Type B pancreatic cell (in vitro differentiated cells): ENCODE measurements around the gene HNRNPAB. TPM values are rescaled to one million over a fixed set of nuclear protein-coding genes. Genes with fewer than 3 reads are reported as not detected.
"Not testable (repeated sequence)": the region's sequence is repeated elsewhere in the genome, so short reads cannot be mapped to it uniquely, and the experiment has no call there.

Source experiments
- DNase-seq: peaks from one replicate; pipeline ENCODE4 v3.0.0; 2021; ENCODE audit warnings: mixed read lengths; ENCODE audit not compliant: unreplicated experiment; ENCODE audit errors: extremely low spot score
- H3K27ac Mint-ChIP-seq: 2 replicates; pipeline ENCODE4 v1.8.0; 2021; ENCODE audit warnings: mild to moderate bottlenecking, mixed read lengths
- H3K27me3 Mint-ChIP-seq: 2 replicates; pipeline ENCODE4 v1.8.0; 2021; ENCODE audit warnings: mixed read lengths
- H3K36me3 Mint-ChIP-seq: 2 replicates; pipeline ENCODE4 v1.8.0; 2021; ENCODE audit warnings: mixed read lengths
- H3K4me1 Mint-ChIP-seq: one replicate; pipeline ENCODE4 v1.8.0; 2021; ENCODE audit warnings: mixed read lengths; ENCODE audit not compliant: unreplicated experiment
- H3K4me3 Mint-ChIP-seq: 2 replicates; pipeline ENCODE4 v1.8.0; 2021; ENCODE audit warnings: mild to moderate bottlenecking, mixed read lengths
- H3K9me3 Mint-ChIP-seq: 2 replicates; pipeline ENCODE4 v1.8.0; 2021; ENCODE audit warnings: mixed read lengths
- CTCF ChIP-seq: fragments of 200-600 bp; sonication (generic); conservative IDR thresholded peaks from 2 replicates; pipeline ENCODE4 v1.5.0; 2021; ENCODE audit warnings: antibody characterized with exemption, mild to moderate bottlenecking
- total RNA-seq: library from RNA; stranded (reverse); gene quantifications from 2 replicates; pipeline ENCODE4 v1.2.1, GENCODE V29; 2021; ENCODE audit warnings: low replicate concordance

The HNRNPAB gene
- total RNA-seq, 1 donor from 2014 or later, result 245 TPM

DNA sequence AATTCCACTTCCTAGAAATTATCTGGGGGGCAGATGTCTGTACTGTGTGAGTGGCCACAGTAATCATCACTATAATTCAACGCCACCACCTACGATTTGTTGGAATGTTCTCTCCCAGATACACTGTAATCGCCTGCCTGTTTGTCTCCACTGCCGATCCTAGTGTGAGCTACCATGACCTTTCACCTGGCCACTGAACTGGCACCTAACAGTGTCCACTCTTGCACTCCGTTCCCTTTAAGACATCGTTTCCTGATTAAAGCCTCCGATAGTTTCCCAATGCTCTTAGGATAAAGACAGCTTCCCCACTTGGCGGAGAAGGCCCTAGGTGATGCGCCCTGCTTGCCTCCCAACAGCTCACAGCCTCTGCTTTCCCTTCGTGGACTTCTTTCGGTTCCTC, 24.3 kb downstream of the HNRNPAB start:
- no peak for TF ChIP-seq CTCF
- no peak overlapping the region for H3K4me3 Mint-ChIP-seq
- H3K27me3 Mint-ChIP-seq, result no peaks in the 10 kb centered on the region
- peaks cover 16% of the 10 kb centered on the region for H3K4me1 Mint-ChIP-seq
- no peak overlapping the region for H3K27ac Mint-ChIP-seq
- peaks cover 53% of the 10 kb centered on the region for H3K36me3 Mint-ChIP-seq
- H3K9me3 Mint-ChIP-seq, result peaks cover 8% of the 10 kb centered on the region
- DNase-seq, result no peak

DNA sequence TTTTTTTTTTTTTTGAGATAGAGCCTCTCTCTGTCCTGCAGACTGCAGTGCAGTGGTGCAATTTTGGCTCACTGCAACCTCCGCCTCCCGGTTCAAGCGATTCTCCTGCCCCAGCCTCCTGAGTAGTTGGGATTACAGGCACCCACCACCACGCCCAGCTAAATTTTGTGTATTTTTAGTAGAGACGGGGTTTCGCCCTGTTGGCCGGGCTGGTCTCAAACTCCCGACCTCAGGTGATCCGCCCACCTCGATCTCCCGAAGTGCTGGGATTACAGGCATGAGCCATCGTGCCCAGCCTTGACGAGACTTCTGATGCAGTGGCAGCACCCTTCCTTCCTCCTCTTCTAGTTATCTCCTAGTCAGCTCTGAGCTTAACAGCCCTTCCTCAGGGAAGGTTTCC, 24.8 kb downstream of the HNRNPAB start:
- DNase-seq, H3K27me3 Mint-ChIP-seq, H3K4me3 Mint-ChIP-seq, H3K27ac Mint-ChIP-seq, H3K9me3 Mint-ChIP-seq: not testable (repeated sequence)
- Mint-ChIP-seq H3K4me1 (peaks cover 16% of the 10 kb centered on the region), H3K36me3 (peaks cover 50% of the 10 kb centered on the region)

DNA sequence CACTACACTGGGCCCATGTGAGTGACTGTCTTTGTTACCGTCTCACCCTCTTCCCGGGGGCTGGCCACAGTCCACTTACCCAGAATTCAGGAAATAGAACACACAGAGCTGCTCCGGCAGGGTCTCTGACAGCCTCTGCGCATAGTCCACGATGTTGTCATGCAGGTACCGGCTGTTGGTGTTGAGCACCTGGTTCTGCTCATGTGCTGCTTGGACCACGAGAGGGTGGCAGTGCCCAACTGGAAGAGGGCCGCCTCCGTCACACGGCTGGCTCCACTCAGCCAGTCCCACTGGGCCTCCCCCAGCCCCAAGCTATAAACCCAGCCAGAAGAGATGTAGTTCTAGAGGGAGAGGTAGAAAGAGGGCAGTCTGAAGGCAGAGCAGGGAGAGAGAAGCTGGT, 25.5 kb downstream of the HNRNPAB start:
- peaks cover 48% of the 10 kb centered on the region for H3K36me3 Mint-ChIP-seq
- DNase-seq, result no peak
- H3K4me1 Mint-ChIP-seq, result peaks cover 15% of the 10 kb centered on the region
- peaks cover 8% of the 10 kb centered on the region for H3K9me3 Mint-ChIP-seq
- no peaks in the 10 kb centered on the region for H3K27me3 Mint-ChIP-seq
- H3K4me3 Mint-ChIP-seq, result peak overlapping the region; percentile 77
- TF ChIP-seq CTCF, result no peak
- no peak overlapping the region for H3K27ac Mint-ChIP-seq

- Mint-ChIP-seq H3K4me1 (peaks cover 17% of the 10 kb centered on the region), H3K27me3 (no peaks in the 10 kb centered on the region), H3K4me3 (peak overlapping the region; percentile 87), H3K27ac (peak overlapping the region; percentile 75), H3K36me3 (peaks cover 39% of the 10 kb centered on the region), H3K9me3 (peaks cover 8% of the 10 kb centered on the region)
- DNase-seq, result no peak
- TF ChIP-seq CTCF, result no peak
Observed at GRCh38 chr5:178230879-178231538, 26.7 kb downstream of the HNRNPAB start.

GRCh38 chr5:178231539-178232123, 27.3 kb downstream of the HNRNPAB start:
- Mint-ChIP-seq H3K27ac (peak overlapping the region; percentile 75), H3K4me3 (peak overlapping the region; percentile 87), H3K4me1 (peaks cover 21% of the 10 kb centered on the region), H3K9me3 (peaks cover 8% of the 10 kb centered on the region), H3K36me3 (peaks cover 35% of the 10 kb centered on the region), H3K27me3 (no peaks in the 10 kb centered on the region)
- no peak for TF ChIP-seq CTCF
- DNase-seq, result no peak

GRCh38 chr5:178232124-178232919, 28.0 kb downstream of the HNRNPAB start, which contains the start of gene PHYKPL:
Gene PHYKPL, minus strand, starts transcription at chr5:178232802. Its CDS starts 252 bp downstream, at chr5:178232550.
- peak; percentile 85 for DNase-seq
- peak within 1 kb of the TSS; percentile 87 for H3K4me3 Mint-ChIP-seq
- TF ChIP-seq CTCF, result no peak
- peak within 1 kb of the TSS; percentile 75 for H3K27ac Mint-ChIP-seq
- peaks cover 5% of the 10 kb centered on the region for H3K9me3 Mint-ChIP-seq
- H3K27me3 Mint-ChIP-seq, result no peaks in the 10 kb centered on the region
- peaks cover 22% of the 10 kb centered on the region for H3K4me1 Mint-ChIP-seq
- H3K36me3 Mint-ChIP-seq, result peaks cover 29% of the 10 kb centered on the region
